Activated T-helper 1 cell treated with Interleukin-2 at 50 U/mL for 16 hours (primary cell): ENCODE data around the gene CCDC40.

Experiments
- DNase-seq: peaks from one replicate; pipeline ENCODE4 v3.0.0-alpha.2; 2020; ENCODE audit warnings: low read depth

The CCDC40 gene

GRCh38 chr17:80115159-80115558 is 78.7 kb downstream of the CCDC40 start:
- DNase-seq: no peak

GRCh38 chr17:80116276-80116920 is 80.0 kb downstream of the CCDC40 start:
- DNase-seq: no peak

GRCh38 chr17:80116921-80117380 is 80.5 kb downstream of the CCDC40 start:
- DNase-seq: no peak

GRCh38 chr17:80117491-80118401 is 81.3 kb downstream of the CCDC40 start:
- DNase-seq: no peak

GRCh38 chr17:80118601-80119270 is 82.3 kb downstream of the CCDC40 start:
- DNase-seq: no peak

- no peak for DNase-seq
Measured at GRCh38 chr17:80119271-80119791, 82.9 kb downstream of the CCDC40 start.

GRCh38 chr17:80119839-80120238 is 83.4 kb downstream of the CCDC40 start:
- DNase-seq: no peak

- no peak for DNase-seq
Measured at GRCh38 chr17:80122026-80122575, 85.7 kb downstream of the CCDC40 start.

- DNase-seq: no peak
Measured at GRCh38 chr17:80122926-80123505, 86.6 kb downstream of the CCDC40 start.

- DNase-seq: no peak
Measured at GRCh38 chr17:80123791-80124190, 87.3 kb downstream of the CCDC40 start.

GRCh38 chr17:80124351-80124981 is 88.0 kb downstream of the CCDC40 start:
- DNase-seq: no peak

- no peak for DNase-seq
Measured at GRCh38 chr17:80125656-80126448, 89.4 kb downstream of the CCDC40 start.

GRCh38 chr17:80126449-80126715 is 89.9 kb downstream of the CCDC40 start:
- DNase-seq: no peak

GRCh38 chr17:80129006-80129565 is 92.6 kb downstream of the CCDC40 start:
- no peak for DNase-seq

- no peak for DNase-seq
Measured at GRCh38 chr17:80130992-80131391, 94.5 kb downstream of the CCDC40 start.

GRCh38 chr17:80132906-80133625 is 96.6 kb downstream of the CCDC40 start:
- DNase-seq: no peak

GRCh38 chr17:80133626-80133970 is 97.2 kb downstream of the CCDC40 start:
- DNase-seq: no peak

- no peak for DNase-seq
Measured at GRCh38 chr17:80137131-80137530, 100.7 kb downstream of the CCDC40 start.

GRCh38 chr17:80138856-80139426 is 102.5 kb downstream of the CCDC40 start:
- DNase-seq: no peak
